ENCODE results near the gene EOGT.

EOGT gene

DNA sequence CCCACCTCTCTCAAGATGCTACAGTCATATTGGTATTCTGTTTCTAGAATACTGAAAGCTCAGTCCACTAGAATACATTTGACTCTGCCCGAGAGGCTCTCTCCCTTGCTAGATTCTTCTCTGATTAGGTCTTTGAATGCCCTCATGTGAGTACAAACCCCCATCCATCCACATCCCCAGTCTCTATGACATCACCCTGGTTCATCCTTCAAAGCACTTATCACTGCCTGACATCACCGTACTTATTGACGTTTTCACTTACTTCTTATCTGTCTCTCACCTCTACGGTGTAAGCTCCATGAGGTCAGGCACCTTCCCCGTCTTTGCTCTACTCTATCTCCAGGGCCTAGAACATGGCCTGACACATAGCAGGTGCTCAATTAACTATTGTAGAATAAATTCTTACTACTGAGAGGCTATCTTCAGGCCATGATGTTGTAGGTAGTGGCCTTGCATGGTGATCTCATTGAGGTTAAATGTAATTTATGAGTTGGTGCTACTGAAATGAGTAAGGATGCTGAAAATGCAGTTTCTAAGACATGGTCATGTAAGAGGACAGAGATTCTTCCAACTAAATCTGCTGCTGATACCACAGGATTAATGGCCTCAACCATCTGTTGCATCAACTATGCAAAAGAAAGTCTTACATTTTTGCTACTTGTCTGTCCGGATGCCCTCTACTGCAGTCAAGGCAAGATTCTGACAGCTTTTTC lies 26.8 kb downstream of the EOGT start:
- TF ChIP-seq, protein P1, sequence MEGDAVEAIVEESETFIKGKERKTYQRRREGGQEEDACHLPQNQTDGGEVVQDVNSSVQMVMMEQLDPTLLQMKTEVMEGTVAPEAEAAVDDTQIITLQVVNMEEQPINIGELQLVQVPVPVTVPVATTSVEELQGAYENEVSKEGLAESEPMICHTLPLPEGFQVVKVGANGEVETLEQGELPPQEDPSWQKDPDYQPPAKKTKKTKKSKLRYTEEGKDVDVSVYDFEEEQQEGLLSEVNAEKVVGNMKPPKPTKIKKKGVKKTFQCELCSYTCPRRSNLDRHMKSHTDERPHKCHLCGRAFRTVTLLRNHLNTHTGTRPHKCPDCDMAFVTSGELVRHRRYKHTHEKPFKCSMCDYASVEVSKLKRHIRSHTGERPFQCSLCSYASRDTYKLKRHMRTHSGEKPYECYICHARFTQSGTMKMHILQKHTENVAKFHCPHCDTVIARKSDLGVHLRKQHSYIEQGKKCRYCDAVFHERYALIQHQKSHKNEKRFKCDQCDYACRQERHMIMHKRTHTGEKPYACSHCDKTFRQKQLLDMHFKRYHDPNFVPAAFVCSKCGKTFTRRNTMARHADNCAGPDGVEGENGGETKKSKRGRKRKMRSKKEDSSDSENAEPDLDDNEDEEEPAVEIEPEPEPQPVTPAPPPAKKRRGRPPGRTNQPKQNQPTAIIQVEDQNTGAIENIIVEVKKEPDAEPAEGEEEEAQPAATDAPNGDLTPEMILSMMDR (conservative IDR thresholded peaks at IDR 0.05; ENCODE audit: low read length), result no peak
- no peak for TF ChIP-seq EZH2phosphoT487 (IDR thresholded peaks at IDR 0.05; ENCODE audit: borderline replicate concordance)

GRCh38 chr3:68985146-68985790 lies 28.2 kb downstream of the EOGT start:
- Histone ChIP-seq H3K36me3 (ENCODE audit: insufficient read depth, low read length) (peaks cover 40% of the 10 kb centered on the region; the same call in 1 of the 2 replicates), H3K79me2 (ENCODE audit: insufficient read depth, low read length) (no peaks in the 10 kb centered on the region)

More for the DNA sequence above, 26.8 kb downstream of the EOGT start:
- Histone ChIP-seq H3K79me2 (ENCODE audit: insufficient read depth, low read length) (no peaks in the 10 kb centered on the region), H3K36me3 (ENCODE audit: insufficient read depth, low read length) (peaks cover 33% of the 10 kb centered on the region; the same call in 1 of the 2 replicates), H3K9me2 (replicated peaks; ENCODE audit: low read depth, low read length) (no peaks in the 10 kb centered on the region), H4K20me1 (ENCODE audit: insufficient read depth, low read length, poor library complexity, severe bottlenecking) (no peaks in the 10 kb centered on the region), H3K9me3 (ENCODE audit: insufficient read depth, low read depth, low read length) (no peaks in the 10 kb centered on the region), H3K4me2 (ENCODE audit: low read depth, low read length, poor library complexity, severe bottlenecking) (no peak overlapping the region), H3K4me3 (ENCODE audit: low read length, poor library complexity, severe bottlenecking) (no peak overlapping the region), H3K27me3 (ENCODE audit: insufficient read depth, low read length, poor library complexity, severe bottlenecking) (no peaks in the 10 kb centered on the region), H3K4me1 (ENCODE audit: insufficient read depth, low read length, poor library complexity, severe bottlenecking) (no peaks in the 10 kb centered on the region), H3K9ac (ENCODE audit: low read depth, low read length, poor library complexity, severe bottlenecking) (no peak overlapping the region), H3F3A (ENCODE audit: low read depth) (no peaks in the 10 kb centered on the region), H2AFZ (ENCODE audit: low read length) (no peak overlapping the region)

GRCh38 chr3:68984011-68984530 lies 29.4 kb downstream of the EOGT start:
- Histone ChIP-seq H4K20me1 (ENCODE audit: insufficient read depth, low read length, poor library complexity, severe bottlenecking) (no peaks in the 10 kb centered on the region), H3K27me3 (ENCODE audit: insufficient read depth, low read length, poor library complexity, severe bottlenecking) (no peaks in the 10 kb centered on the region), H3K9me3 (ENCODE audit: insufficient read depth, low read depth, low read length) (no peaks in the 10 kb centered on the region), H3K4me1 (ENCODE audit: insufficient read depth, low read length, poor library complexity, severe bottlenecking) (no peaks in the 10 kb centered on the region), H3K4me2 (ENCODE audit: low read depth, low read length, poor library complexity, severe bottlenecking) (no peak overlapping the region), H3F3A (ENCODE audit: low read depth) (no peaks in the 10 kb centered on the region), H3K4me3 (ENCODE audit: low read length, poor library complexity, severe bottlenecking) (no peak overlapping the region), H3K79me2 (ENCODE audit: insufficient read depth, low read length) (no peaks in the 10 kb centered on the region), H3K9me2 (replicated peaks; ENCODE audit: low read depth, low read length) (no peaks in the 10 kb centered on the region), H2AFZ (ENCODE audit: low read length) (no peak overlapping the region), H3K9ac (ENCODE audit: low read depth, low read length, poor library complexity, severe bottlenecking) (no peak overlapping the region), H3K36me3 (ENCODE audit: insufficient read depth, low read length) (peaks cover 47% of the 10 kb centered on the region; the same call in 1 of the 2 replicates)
- TF ChIP-seq EZH2phosphoT487 (IDR thresholded peaks at IDR 0.05; ENCODE audit: borderline replicate concordance), result no peak
- TF ChIP-seq, protein P1 (conservative IDR thresholded peaks at IDR 0.05; ENCODE audit: low read length), result no peak

More at GRCh38 chr3:68985146-68985790, 28.2 kb downstream of the EOGT start:
- no peak overlapping the region for H2AFZ ChIP-seq (ENCODE audit: low read length)
- TF ChIP-seq, protein P1 (conservative IDR thresholded peaks at IDR 0.05; ENCODE audit: low read length), result no peak
- no peak for TF ChIP-seq EZH2phosphoT487 (IDR thresholded peaks at IDR 0.05; ENCODE audit: borderline replicate concordance)
- no peak overlapping the region for H3K4me3 ChIP-seq (ENCODE audit: low read length, poor library complexity, severe bottlenecking)
- no peaks in the 10 kb centered on the region for H3K9me3 ChIP-seq (ENCODE audit: insufficient read depth, low read depth, low read length)
- no peaks in the 10 kb centered on the region for H4K20me1 ChIP-seq (ENCODE audit: insufficient read depth, low read length, poor library complexity, severe bottlenecking)
- H3F3A ChIP-seq (ENCODE audit: low read depth), result no peaks in the 10 kb centered on the region
- no peak overlapping the region for H3K4me2 ChIP-seq (ENCODE audit: low read depth, low read length, poor library complexity, severe bottlenecking)
- H3K9me2 ChIP-seq (replicated peaks; ENCODE audit: low read depth, low read length), result no peaks in the 10 kb centered on the region
- H3K27me3 ChIP-seq (ENCODE audit: insufficient read depth, low read length, poor library complexity, severe bottlenecking), result no peaks in the 10 kb centered on the region
- no peaks in the 10 kb centered on the region for H3K4me1 ChIP-seq (ENCODE audit: insufficient read depth, low read length, poor library complexity, severe bottlenecking)
- no peak overlapping the region for H3K9ac ChIP-seq (ENCODE audit: low read depth, low read length, poor library complexity, severe bottlenecking)
